Caco-2 (cell line): ENCODE measurements around the gene HOXA1. TPM values are rescaled to one million over a fixed set of nuclear protein-coding genes. Genes with fewer than 3 reads are reported as not detected.

Source experiments
- BruUV-seq: library from RNA; stranded (reverse); fragments of 400-500 nt; replicated peaks from 2 replicates; lab custom pipeline; 2021; lab: Mats Ljungman, UMichigan
- CTCF ChIA-PET: fragments of 300-600 bp; sonication (Branson Sonifier 250); formaldehyde crosslinking; loops from one replicate; lab custom pipeline; 2022; ENCODE audit warnings: antibody characterized with exemption; lab: Charles Lee
- POLR2A ChIA-PET: fragments of 300-600 bp; sonication (Branson Sonifier 250); formaldehyde crosslinking; loops from one replicate; lab custom pipeline; 2022; ENCODE audit warnings: antibody characterized with exemption; lab: Charles Lee
- DNase-seq, 2 experiments: peaks; one replicate each; pipeline versions ENCODE4 v3.0.0 to v3.0.0-alpha.2; 2020 to 2022
- H3K27me3 ChIP-seq: replicated peaks from 2 replicates; pipeline ENCODE4 v1.6.0; 2011; ENCODE audit warnings: low read length; ENCODE audit not compliant: control insufficient read depth, insufficient read depth
- H3K36me3 ChIP-seq: 2 replicates; pipeline ENCODE4 v1.5.1; 2011; ENCODE audit warnings: low read length; ENCODE audit not compliant: control insufficient read depth, insufficient read depth
- H3K4me1 ChIP-seq: fragments of 250-450 bp; sonication (Bioruptor Pico); 2 replicates; pipeline ENCODE4 v1.5.1; 2020; ENCODE audit warnings: mild to moderate bottlenecking
- H3K4me3 ChIP-seq: 2 replicates; pipeline ENCODE4 v1.5.1; 2011; ENCODE audit warnings: low read depth, mild to moderate bottlenecking, control low read depth, low read length
- H3K9me3 ChIP-seq: fragments of 250-450 bp; sonication (Bioruptor Pico); 2 replicates; pipeline ENCODE4 v1.5.1; 2020; ENCODE audit warnings: mild to moderate bottlenecking, moderate library complexity
- H3K27ac Mint-ChIP-seq: one replicate; pipeline ENCODE4 v1.8.0; 2022; ENCODE audit warnings: mixed read lengths; ENCODE audit not compliant: unreplicated experiment
- H3K27me3 Mint-ChIP-seq: one replicate; pipeline ENCODE4 v1.8.0; 2022; ENCODE audit warnings: mixed read lengths; ENCODE audit not compliant: insufficient read depth, unreplicated experiment
- H3K36me3 Mint-ChIP-seq: one replicate; pipeline ENCODE4 v1.8.0; 2022; ENCODE audit warnings: mild to moderate bottlenecking, mixed read lengths; ENCODE audit not compliant: insufficient read depth, unreplicated experiment
- H3K4me1 Mint-ChIP-seq: one replicate; pipeline ENCODE4 v1.8.0; 2022; ENCODE audit warnings: low read depth, mixed read lengths; ENCODE audit not compliant: unreplicated experiment
- H3K4me3 Mint-ChIP-seq: one replicate; pipeline ENCODE4 v1.8.0; 2022; ENCODE audit warnings: mild to moderate bottlenecking, moderate library complexity, mixed read lengths; ENCODE audit not compliant: unreplicated experiment
- H3K9me3 Mint-ChIP-seq: one replicate; pipeline ENCODE4 v1.8.0; 2022; ENCODE audit warnings: mixed read lengths; ENCODE audit not compliant: unreplicated experiment
- CTCF ChIP-seq, 2 experiments: fragments of 200-600 bp in 1 of 2; IDR thresholded peaks; 1 replicate in 1 of 2; 2 replicates in 1 of 2; pipeline versions ENCODE4 v1.5.1 to v1.8.0; 2011 to 2022; ENCODE audit warnings: antibody characterized with exemption in 1 of 2, control low read depth in 1 of 2, inconsistent platforms in 1 of 2, low read depth in 1 of 2, low read length in 1 of 2, mild to moderate bottlenecking in 1 of 2, moderate library complexity in 1 of 2; ENCODE audit not compliant: insufficient read depth in 1 of 2, severe bottlenecking in 1 of 2, unreplicated experiment in 1 of 2
- intact Hi-C: fragments of 100-400 bp; cut with micrococcal nuclease; formaldehyde crosslinking; loops from one replicate; pipeline ENCODE4 v1.10.0; 2022; ENCODE audit not compliant: unreplicated experiment
- total RNA-seq: library from RNA; stranded (reverse); gene quantifications from 2 replicates; pipeline ENCODE4 v1.2.3, GENCODE V29; 2022

Gene HOXA1
- total RNA-seq, 1 experiment from 2014 or later = 18.5 TPM

- H3K36me3 ChIP-seq = no peaks in the 10 kb centered on the region
- H3K4me3 ChIP-seq = peak overlapping the region; percentile 60
- Mint-ChIP-seq H3K4me1 (peaks cover 38% of the 10 kb centered on the region), H3K27ac (peak overlapping the region; percentile 95), H3K36me3 (peaks cover 43% of the 10 kb centered on the region), H3K27me3 (no peaks in the 10 kb centered on the region), H3K9me3 (no peaks in the 10 kb centered on the region), H3K4me3 (peak overlapping the region; percentile 92)
- H3K27me3 ChIP-seq = no peaks in the 10 kb centered on the region
- DNase-seq = peak in 1 of 2 experiments; percentile 63
- no peaks in the 10 kb centered on the region for H3K9me3 ChIP-seq
- ChIA-PET CTCF (interaction anchor here (0.8 to 1.6 kb wide), 3 partner anchors 12 to 57 kb away, joined by 3 to 4 read pairs (median 3); no protein-coding TSS in a partner anchor), POLR2A (interaction anchor here (1.8 kb wide), 1 partner anchor 8 kb away, joined by 9 read pairs; the partner anchor contains the start of gene HOXA4)
- intact Hi-C loops = loop anchor here (1.0 to 5.0 kb wide), 2 partner anchors 8 to 176 kb away; no protein-coding TSS in a partner anchor
- H3K4me1 ChIP-seq = peaks cover 56% of the 10 kb centered on the region
- no TSS peak for BruUV-seq
- no peak for TF ChIP-seq CTCF (IDR thresholded peaks at IDR 0.05; ENCODE audit: insufficient read depth in 1 of 2, low read depth in 1 of 2, low read length in 1 of 2, severe bottlenecking in 1 of 2, unreplicated experiment in 1 of 2)
These were observed 27.2 kb upstream of the HOXA1 start for GRCh38 chr7:27123007-27123476.

DNA sequence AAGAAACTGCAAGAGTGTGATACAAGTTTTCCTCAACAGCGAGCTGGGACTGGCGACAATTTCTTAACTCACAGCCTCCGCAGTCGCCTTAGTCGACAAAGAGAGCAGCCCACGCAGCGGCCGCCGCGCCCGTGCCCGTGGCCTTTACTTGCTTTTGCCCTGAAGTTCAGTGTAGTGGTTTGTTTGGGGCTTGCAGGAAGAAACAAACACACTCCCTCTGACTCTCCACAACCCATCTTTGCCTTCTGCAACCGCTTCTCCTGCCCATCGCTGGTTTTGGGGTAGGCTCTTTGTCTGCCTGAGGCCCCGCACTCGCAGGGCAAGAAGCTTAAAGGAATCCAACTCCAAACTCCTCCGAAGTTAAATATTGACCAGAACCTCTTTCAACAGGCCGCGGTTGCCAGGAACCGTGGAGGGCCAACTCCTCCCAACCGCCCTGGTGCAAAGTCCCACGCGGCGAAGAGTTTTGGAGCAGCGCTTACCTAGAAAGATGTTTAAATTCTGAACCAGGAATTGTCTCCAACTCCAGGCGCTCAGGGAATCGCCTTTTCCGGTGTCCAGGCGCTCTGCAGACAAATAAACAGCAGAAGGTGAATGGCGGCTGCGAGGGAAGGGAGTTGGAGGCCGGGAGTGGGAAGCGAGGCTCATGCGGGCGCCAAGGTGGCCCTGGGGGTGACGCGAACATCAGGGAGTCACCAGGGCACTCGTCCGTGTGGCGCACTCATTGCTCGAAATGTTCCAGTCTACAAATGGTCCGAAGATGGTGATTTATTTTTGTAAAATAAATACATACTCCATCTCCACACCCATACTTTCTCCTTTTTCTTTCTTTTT lies 26.5 kb upstream of the HOXA1 start:
- Histone ChIP-seq H3K4me1 (peaks cover 64% of the 10 kb centered on the region), H3K27me3 (no peaks in the 10 kb centered on the region), H3K4me3 (peak overlapping the region; percentile 60), H3K9me3 (no peaks in the 10 kb centered on the region), H3K36me3 (no peaks in the 10 kb centered on the region)
- peaks cover 38% of the 10 kb centered on the region for H3K4me1 Mint-ChIP-seq
- ChIA-PET CTCF (interaction anchor here (0.8 to 1.6 kb wide), 3 partner anchors 11 to 58 kb away, joined by 3 to 4 read pairs (median 3); no protein-coding TSS in a partner anchor), POLR2A (interaction anchor here (0.5 to 1.8 kb wide), 8 partner anchors 9 to 71 kb away, joined by 3 to 9 read pairs (median 3); partner anchors contain the start of genes HOXA4 and HOXA5)
- peak overlapping the region; percentile 95 for H3K27ac Mint-ChIP-seq
- intact Hi-C loops = loop anchor here (1.0 to 5.0 kb wide), 3 partner anchors 8 to 175 kb away; partner anchors contain the start of gene HOXA4
- BruUV-seq = no TSS peak
- TF ChIP-seq CTCF (IDR thresholded peaks at IDR 0.05; ENCODE audit: insufficient read depth in 1 of 2, low read depth in 1 of 2, low read length in 1 of 2, severe bottlenecking in 1 of 2, unreplicated experiment in 1 of 2) = no peak
- peak; percentile 87 for DNase-seq
- no peaks in the 10 kb centered on the region for H3K9me3 Mint-ChIP-seq
- peaks cover 46% of the 10 kb centered on the region for H3K36me3 Mint-ChIP-seq
- H3K27me3 Mint-ChIP-seq = no peaks in the 10 kb centered on the region
- H3K4me3 Mint-ChIP-seq = peak overlapping the region; percentile 92

GRCh38 chr7:27121684-27122076 lies 25.9 kb upstream of the HOXA1 start:
- ChIA-PET POLR2A (interaction anchor here (0.5 to 1.8 kb wide), 8 partner anchors 8 to 70 kb away, joined by 3 to 9 read pairs (median 3); partner anchors contain the start of genes HOXA4 and HOXA5), CTCF (interaction anchor here (1.4 to 1.6 kb wide), 2 partner anchors 11 to 58 kb away, joined by 3 to 4 read pairs; no protein-coding TSS in a partner anchor)
- Histone ChIP-seq H3K27me3 (no peaks in the 10 kb centered on the region), H3K9me3 (no peaks in the 10 kb centered on the region), H3K36me3 (no peaks in the 10 kb centered on the region), H3K4me1 (peaks cover 70% of the 10 kb centered on the region), H3K4me3 (peak overlapping the region; percentile 60)
- no peak for DNase-seq
- TSS peak; percentile 68 for BruUV-seq
- peak overlapping the region; percentile 95 for H3K27ac Mint-ChIP-seq
- peak overlapping the region; percentile 92 for H3K4me3 Mint-ChIP-seq
- H3K27me3 Mint-ChIP-seq = no peaks in the 10 kb centered on the region
- no peak for TF ChIP-seq CTCF (IDR thresholded peaks at IDR 0.05; ENCODE audit: insufficient read depth in 1 of 2, low read depth in 1 of 2, low read length in 1 of 2, severe bottlenecking in 1 of 2, unreplicated experiment in 1 of 2)
- peaks cover 46% of the 10 kb centered on the region for H3K36me3 Mint-ChIP-seq
- H3K4me1 Mint-ChIP-seq = peaks cover 38% of the 10 kb centered on the region
- intact Hi-C loops = loop anchor here (1.0 to 5.0 kb wide), 3 partner anchors 9 to 174 kb away; partner anchors contain the start of gene HOXA4
- H3K9me3 Mint-ChIP-seq = no peaks in the 10 kb centered on the region
